ENCODE measurements around the gene VPS13D.

GRCh38 chr1:12339396-12339795 lies 109.6 kb downstream of the VPS13D start:
- TF ChIP-seq CTCF (IDR thresholded peaks at IDR 0.05) (no peak), POLR2A (IDR thresholded peaks at IDR 0.05) (no peak)

All from thyroid gland (tissue), 4 donors.